ENCODE results near the gene TCN2. TPM values are rescaled to one million over a fixed set of nuclear protein-coding genes. Genes with fewer than 3 reads are reported as not detected.

Gene TCN2
- total RNA-seq, 2 experiments from 2014 or later: 0.19 TPM; not detected in 1

DNA sequence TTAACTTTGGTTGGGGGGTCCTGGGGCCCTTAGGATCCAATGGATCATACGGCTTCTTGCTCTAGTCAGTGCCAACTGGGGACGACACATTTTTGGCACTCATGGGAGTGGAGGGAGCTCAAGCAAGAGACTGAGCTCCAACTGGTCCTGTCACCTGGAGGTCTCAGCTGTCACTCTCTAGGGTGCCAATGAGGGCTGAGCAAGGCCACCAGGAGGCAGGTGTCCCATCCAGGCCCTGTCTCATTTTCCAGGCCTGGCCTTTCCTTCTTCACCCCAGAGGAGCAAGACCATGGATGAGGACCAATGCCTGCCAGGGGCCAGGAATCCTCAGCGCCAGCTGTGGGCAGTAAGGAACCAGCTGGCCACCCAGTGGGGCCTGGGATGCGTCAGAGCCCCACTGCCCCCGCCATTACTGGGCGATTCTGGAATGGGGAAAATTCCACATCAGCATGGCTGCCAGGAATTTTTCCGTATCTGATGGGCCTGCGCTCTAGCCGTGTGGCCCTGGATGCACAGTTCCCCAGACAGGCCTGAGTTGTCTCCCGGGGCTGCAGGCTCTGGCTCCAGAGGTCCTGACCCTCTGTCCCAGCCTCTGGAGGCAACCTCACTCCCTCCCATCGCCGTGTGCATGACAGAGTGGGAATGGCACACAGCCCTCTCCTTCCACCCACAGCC lies 31.8 kb upstream of the TCN2 start:
- POLR2A ChIA-PET: interaction anchor here (0.5 kb wide), 1 partner anchor 390 kb away, joined by 3 read pairs; no protein-coding TSS in a partner anchor

DNA sequence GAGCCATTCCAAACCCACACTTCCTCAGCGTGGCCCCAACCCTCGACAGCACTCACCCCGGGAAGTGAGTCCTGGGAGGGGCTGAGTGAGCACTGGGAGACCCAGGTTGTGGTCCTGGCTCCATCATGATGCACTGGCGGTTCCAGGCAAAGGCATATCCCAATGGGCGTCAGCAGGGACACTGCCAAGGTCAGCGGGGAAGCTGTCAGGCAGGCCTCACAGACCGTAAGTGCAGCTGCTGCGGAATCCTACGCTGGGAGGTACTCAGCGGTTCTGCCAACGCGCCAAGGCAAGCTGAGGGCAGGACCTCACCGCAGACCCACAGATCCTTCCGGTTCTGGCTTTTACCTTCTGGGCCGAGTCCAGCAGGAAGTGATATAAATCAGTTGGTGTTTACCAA lies 31.1 kb upstream of the TCN2 start:
- CTCF ChIA-PET: no interaction called here
- POLR2A ChIA-PET: interaction anchor here (0.5 kb wide), 1 partner anchor 390 kb away, joined by 3 read pairs; no protein-coding TSS in a partner anchor

More for the DNA sequence above, 31.8 kb upstream of the TCN2 start:
- CTCF ChIA-PET: no interaction called here

DNA sequence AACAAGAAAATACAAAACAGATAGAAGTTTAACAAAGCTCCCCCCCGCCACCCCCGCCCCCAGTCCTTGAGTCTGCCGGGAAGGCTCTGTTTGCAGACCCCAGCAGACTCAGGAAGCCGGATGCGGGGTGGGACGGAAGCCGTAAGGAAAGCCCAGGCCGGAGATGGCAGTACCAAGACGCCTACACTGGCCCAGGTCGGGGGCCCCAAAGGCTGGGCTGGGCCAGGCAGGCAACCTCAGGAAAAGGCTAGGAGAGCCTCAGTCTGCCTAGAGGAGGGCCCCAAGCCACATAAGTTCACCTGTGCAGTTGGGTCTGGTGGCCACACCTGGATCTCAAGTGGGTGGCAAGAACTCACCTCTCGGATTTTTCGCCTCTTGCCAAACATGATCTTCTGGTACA lies 28.5 kb upstream of the TCN2 start:
- POLR2A ChIA-PET: no interaction called here
- CTCF ChIA-PET: no interaction called here

DNA sequence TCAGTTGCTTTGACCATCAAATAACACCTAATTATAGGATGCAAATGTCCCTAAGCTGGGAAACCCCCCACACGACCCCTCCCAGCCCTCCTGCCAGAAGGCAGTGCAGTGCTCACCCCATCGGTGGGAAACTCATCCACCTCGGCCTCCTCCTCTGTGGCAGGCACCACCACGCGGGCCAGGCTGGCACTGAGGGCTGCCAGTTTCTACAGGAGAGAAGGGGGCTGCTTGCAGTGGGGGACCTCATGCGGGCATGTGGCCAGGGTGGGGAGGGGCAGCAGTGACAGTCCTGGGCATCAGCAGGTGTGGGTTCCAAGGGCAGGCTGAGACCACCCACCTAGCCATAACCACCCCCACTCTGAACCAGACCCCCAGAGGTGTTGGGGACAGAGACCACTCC lies 26.1 kb upstream of the TCN2 start:
- ChIA-PET POLR2A (no interaction called here), CTCF (interaction anchor here (0.5 kb wide), 1 partner anchor 21 kb away, joined by 4 read pairs; no protein-coding TSS in a partner anchor)

DNA sequence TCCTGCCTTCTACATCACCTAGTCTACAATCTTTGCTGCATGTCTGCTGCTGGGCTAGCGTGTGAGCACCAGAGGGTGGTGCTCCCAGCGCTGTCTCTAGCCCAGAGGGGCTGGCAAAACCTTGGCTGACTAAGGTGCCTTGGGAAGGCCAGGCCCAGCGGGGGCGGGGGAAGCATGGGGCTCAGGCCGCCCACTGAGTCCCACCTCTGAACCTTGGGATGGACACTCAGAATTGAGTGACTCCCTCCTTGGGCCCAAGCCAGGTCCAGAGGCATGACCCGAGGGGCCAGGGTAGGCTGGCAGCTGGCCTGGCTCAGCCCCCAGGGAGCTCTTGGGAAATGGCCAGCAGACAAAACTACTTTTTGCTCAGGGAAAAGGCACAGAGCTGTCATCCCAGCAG lies 24.9 kb upstream of the TCN2 start:
- POLR2A ChIA-PET: interaction anchor here (0.5 kb wide), 1 partner anchor 635 kb away, joined by 3 read pairs; no protein-coding TSS in a partner anchor
- CTCF ChIA-PET: no interaction called here

DNA sequence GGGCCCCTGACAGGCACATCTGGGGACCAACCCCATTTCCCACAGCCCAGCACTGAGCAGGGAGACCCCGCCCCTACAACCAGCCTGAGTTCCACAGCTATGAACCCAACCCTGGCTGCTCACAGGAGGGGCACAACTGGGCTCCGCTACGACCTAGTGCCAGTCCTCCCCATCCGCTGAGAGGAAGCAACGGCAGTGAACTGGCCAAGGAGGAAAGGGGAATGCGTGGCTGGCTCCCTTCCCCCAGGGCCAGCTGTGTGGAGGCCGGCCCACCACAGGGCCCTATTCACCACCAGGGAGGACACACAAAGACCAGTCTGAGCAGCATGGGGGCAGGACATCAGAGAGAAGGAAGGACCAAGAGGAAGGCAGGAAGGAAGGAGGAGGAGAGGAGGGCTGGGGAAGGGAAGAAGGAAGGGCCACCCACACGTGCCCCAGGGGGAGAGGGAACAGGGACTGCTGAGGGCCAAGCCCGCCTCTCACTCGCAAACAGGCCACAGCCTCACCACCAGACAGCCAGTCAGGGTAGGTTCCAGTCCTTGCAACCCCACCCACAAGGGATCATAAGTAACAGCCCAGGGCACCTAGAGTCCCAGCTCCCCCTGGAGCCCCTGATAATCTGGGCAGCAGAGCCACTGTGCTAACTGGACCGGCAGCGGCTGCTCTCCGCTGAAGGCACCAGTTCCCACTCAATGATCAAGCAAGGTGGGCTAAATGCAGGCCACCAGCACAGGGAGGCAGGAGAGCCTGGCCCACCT lies 24.0 kb upstream of the TCN2 start:
- POLR2A ChIA-PET: no interaction called here
- CTCF ChIA-PET: no interaction called here

DNA sequence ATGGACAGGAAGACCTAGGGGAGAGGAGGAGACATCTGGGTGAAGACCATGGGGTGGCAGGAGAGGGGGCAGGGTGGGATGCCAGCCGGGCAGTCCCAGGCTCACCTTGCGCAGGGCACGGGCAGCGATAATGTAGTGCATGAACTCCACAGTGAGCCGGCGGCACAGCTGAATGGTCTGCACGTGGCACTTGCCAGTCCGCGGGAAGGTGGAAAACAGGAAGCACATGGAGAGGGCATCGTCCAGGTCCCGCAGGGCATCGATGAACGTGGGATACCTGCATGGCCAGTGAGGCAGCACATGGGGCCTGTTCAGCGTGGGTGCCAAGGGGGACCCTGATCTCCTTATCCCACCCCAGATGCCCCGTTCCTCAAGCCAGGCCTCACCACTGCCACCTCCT lies 22.5 kb upstream of the TCN2 start:
- ChIA-PET POLR2A (no interaction called here), CTCF (no interaction called here)

DNA sequence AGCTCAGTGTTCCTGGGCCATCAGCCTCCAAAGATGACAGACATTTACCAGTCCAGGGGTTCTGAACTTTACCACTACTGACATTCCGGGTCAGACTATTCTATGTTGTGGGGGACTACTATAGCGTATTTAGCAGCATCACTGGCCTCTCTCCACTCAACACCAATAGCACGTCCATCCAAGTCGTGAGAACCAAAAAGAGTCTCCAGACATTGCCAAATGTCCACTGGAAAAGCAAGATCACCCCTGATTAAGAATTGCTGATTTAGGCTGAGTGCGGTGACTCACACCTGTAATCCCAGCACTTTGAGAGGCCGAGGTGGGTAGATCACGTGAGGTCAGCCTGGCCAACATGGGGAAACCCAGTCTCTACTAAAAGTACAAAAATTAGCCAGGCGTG lies 20.6 kb upstream of the TCN2 start:
- POLR2A ChIA-PET: no interaction called here
- CTCF ChIA-PET: interaction anchor here (1.1 kb wide), 1 partner anchor 141 kb away, joined by 3 read pairs; no protein-coding TSS in a partner anchor

DNA sequence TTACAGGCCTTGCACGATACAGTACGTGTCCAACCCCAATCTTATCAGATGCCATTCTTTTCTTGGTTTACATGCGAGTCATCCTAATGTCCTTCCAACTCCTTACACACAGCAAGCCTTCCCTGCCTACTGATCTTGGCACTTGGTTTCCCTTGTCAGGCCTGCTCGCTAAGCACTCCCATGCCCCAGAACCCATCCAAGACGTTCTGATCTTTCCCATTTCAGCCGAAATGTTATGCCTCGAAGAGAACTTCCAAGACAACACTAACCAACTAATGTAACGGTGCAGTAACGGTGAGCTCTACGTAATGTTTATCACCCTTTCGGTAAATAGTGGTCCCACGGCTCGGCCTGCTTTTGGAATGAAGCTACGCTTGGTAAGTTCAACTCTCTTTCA lies 15.8 kb upstream of the TCN2 start:
- CTCF ChIA-PET: interaction anchor here (0.7 to 1.8 kb wide), 4 partner anchors 10 to 234 kb away, joined by 3 to 7 read pairs (median 3); partner anchors contain the start of genes CCDC157 and SF3A1
- POLR2A ChIA-PET: interaction anchor here (1.2 kb wide), 1 partner anchor 164 kb away, joined by 3 read pairs; no protein-coding TSS in a partner anchor

DNA sequence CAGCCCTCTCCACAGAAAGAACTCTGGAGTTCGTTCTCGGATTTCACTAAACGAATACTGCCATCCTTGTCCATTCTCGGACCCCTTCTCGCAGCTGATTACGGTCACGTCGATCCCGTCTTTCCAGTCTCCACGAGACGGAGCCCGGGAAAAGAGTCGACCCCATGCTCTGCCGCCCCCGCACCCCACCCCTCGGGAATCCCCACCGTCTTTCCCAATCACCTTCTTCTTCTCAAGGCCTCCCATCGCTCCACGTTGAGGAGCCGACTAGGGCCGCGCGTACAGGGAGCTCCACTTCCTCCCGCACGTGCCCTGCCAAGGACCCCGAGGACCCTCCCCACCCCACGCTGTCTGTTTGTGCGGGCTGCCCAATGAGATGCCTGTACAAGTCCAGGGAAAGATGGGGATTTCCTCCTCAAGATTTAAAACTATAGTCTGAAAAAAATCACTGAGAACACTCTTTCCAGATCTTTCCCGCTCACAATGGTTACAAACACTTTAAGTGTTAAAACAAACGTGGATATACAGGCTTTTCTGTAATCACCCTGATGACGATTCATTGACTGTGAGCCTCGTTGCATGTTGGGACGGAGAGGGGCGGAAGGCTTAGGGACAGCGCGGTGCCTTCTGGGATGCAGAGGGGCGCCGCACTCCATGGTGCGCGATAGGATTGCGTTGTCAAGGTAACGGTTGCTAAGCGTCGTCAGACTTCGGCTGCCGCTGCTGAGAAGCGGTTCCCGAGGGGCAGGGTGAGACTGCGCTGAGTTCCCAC lies 15.2 kb upstream of the TCN2 start, which contains the start of gene PES1:
Gene PES1, minus strand, starts transcription at position 323 of the 772 bp plus-strand sequence. Its CDS starts 77 bp downstream, at position 246.
- ChIA-PET POLR2A (interaction anchor here (1.2 kb wide), 1 partner anchor 163 kb away, joined by 3 read pairs; no protein-coding TSS in a partner anchor), CTCF (interaction anchor here (0.9 to 1.8 kb wide), 3 partner anchors 16 to 235 kb away, joined by 3 to 7 read pairs (median 3); partner anchors contain the start of genes CCDC157 and SF3A1)

DNA sequence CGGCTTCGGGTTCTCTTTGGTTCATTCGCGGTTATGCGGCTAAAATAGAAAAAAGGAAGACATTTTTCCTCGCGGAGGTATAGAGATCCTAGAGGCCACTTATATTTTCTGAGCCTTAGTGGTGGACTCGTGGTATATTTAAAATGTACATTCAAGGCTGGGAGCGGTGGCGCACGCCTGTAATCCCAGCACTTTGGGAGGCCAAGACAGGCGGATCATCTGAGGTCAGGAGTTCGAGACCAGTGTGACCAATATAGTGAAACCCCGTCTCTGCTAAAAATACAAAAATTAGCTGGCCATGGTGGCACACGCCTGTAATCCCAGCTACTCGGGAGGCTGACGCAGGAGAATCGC lies 14.6 kb upstream of the TCN2 start:
- CTCF ChIA-PET: interaction anchor here (1.1 kb wide), 1 partner anchor 163 kb away, joined by 3 read pairs; no protein-coding TSS in a partner anchor
- POLR2A ChIA-PET: interaction anchor here (1.2 kb wide), 1 partner anchor 163 kb away, joined by 3 read pairs; no protein-coding TSS in a partner anchor

DNA sequence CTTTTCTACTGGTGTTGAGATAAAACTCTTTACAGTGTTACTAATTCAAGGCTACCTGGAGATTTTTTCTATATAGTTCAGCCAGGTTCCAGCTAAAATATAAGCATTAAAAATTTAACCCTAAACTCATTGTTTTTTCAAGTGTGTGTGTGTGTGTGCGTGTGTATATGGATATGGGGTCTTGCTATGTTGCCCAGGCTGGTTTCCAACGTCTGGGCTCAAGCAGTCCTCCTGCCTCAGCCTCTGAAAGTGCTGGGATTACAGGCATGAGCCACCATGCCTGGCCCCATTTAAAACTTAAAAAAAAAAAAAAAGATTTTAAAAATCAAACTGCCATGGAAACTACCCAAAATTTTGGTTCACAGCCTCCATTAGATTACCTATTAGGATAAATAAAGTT lies 10.8 kb upstream of the TCN2 start:
- ChIA-PET POLR2A (interaction anchor here (0.6 kb wide), 1 partner anchor 11 kb away, joined by 3 read pairs; the partner anchor contains the start of gene TCN2), CTCF (no interaction called here)

DNA sequence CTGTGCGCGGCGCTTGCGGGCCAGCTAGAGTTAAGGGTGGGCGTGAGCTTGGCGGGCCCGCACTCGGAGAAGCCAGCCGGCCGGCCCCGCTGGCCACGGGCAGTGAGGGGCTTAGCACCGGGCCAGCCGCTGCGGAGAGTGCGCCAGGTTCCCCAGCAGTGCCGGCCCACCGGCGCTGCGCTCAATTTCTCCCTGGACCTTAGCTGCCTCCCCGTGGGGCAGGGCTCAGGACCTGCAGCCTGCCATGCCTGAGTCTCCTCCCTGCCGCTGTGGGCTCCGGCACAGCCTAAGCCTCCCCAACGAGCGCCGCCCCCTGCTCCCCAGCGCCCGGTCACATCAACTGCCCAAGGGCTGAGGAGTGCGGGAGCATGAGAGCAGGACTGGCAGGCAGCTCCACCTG lies 10.1 kb upstream of the TCN2 start:
- ChIA-PET POLR2A (no interaction called here), CTCF (no interaction called here)

DNA sequence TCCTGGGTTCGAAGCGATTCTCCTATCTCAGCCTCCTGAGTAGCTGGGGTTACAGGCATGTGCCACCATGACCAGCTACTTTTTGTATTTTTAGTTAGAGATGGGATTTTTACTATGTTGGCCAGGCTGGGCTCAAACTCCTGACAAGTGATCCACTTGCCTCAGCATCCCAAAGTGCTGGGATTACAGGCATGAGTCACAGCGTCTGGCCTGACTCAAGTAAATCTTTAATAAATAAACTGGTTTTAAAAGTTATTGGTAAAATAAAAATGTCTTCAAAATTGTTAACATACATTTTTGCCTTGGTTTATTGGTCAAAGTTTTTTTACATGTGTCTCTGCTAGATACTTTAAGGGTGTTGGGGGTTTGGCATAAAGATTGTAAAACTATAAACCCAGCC lies 8.0 kb upstream of the TCN2 start:
- ChIA-PET POLR2A (no interaction called here), CTCF (interaction anchor here (0.6 kb wide), 1 partner anchor 1009 kb away, joined by 3 read pairs; no protein-coding TSS in a partner anchor)

DNA sequence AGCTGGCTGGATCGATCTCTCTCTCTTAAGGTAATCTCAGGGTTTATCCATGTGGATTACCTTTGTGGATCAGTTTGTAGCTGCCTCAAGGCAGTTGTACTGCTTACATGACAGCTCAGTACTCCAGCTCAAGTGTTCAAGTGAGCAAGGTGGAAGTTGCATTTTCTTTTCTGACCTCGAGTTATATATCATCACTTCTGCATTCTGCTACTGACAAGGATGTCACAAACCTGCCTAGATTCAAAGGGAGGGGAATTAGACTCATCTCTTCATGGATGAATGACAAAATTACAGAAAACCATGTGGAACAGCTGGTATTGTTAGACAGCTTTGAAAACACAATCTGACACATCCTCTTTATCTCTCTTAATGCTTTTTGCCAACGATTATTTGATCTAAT lies 6.1 kb upstream of the TCN2 start:
- ChIA-PET CTCF (interaction anchor here (0.6 to 1.2 kb wide), 2 partner anchors 10 to 149 kb away, joined by 3 to 5 read pairs; no protein-coding TSS in a partner anchor), POLR2A (no interaction called here)

DNA sequence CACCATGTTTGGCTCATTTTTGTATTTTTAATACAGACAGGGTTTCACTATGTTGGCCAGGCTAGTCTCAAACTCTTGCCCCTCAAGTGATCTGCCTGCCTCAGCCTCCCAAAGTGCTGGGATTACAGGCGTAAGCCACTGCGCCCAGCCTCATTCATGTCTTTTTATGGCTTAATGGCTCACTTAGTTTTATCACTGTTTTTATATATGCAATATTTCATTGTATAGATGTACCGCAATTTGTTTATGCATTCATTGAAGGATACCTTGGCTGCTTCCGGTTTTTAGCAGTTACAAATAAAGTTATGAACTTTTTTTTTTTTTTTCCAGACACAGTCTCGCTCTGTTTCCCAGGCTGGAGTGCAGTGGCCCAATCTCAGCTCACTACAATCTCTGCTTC lies 5.5 kb upstream of the TCN2 start:
- ChIA-PET POLR2A (no interaction called here), CTCF (interaction anchor here (0.6 to 1.2 kb wide), 4 partner anchors 10 to 149 kb away, joined by 3 to 5 read pairs (median 4); no protein-coding TSS in a partner anchor)

DNA sequence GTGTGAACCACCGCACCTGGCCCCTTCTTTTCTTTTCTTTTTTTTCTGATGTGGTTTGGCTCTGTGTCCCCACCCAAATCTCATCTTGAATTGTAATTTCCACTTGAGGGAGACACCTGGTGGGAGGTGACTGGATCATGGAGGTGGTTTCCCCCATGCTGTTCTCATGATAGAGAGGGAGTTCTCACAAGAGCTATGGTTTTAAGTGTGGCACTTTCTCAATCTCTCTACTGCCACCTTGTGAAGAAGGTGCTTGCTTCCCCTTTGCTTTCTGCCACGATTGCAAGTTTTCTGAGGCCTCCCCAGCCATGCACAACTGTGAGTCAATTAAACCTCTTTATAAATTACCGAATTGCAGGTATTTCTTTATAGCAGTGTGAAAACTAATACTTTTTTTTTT lies 4.9 kb upstream of the TCN2 start:
- CTCF ChIA-PET: interaction anchor here (0.6 kb wide), 2 partner anchors 21 to 48 kb away, joined by 3 to 4 read pairs; no protein-coding TSS in a partner anchor

DNA sequence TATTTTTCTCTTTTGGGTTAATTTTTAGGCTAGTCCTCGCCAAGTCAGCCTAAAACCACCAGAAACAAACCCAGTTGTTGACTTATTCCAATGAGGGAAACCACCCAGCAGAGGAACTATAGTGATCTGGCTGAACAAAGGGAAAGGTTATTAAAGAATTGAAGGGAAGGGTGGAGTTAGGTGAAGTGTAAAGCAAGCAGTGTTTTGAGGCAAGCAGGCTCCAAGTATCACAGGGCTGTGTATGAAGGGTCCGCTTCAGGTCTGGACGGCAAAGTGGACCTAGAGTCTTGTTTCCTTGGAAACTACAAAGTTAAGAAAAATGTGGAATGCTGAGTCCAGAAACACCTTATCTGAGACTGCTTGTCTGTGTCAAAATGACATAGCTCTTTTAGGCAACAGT lies 3.2 kb upstream of the TCN2 start:
- CTCF ChIA-PET: interaction anchor here (1.6 kb wide), 1 partner anchor 30 kb away, joined by 5 read pairs; no protein-coding TSS in a partner anchor
- POLR2A ChIA-PET: no interaction called here

More for the DNA sequence above, 4.9 kb upstream of the TCN2 start:
- POLR2A ChIA-PET: no interaction called here

DNA sequence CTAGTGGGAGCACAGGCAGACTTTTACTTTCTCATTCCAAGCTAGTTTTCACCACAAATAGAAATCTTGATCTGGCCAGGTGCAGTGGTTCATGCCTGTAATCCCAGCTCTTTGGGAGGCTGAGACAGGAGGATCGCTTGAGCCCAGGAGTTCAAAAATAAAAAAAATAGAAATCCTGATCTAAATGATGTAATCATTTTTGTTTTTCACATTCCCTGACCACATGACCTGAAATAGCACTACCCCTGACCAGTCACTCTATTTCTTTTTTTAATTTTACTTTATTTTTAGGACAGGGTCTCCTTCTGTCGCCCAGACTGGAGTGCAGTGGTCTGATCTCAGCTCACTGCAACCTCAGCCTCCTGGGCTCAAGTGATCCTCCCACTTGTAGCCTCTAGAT lies 2.3 kb upstream of the TCN2 start:
- ChIA-PET CTCF (interaction anchor here (1.6 kb wide), 1 partner anchor 30 kb away, joined by 5 read pairs; no protein-coding TSS in a partner anchor), POLR2A (no interaction called here)

All from activated CD8-positive, alpha-beta memory T cell treated with anti-CD3 and anti-CD28 coated beads for 36 hours (primary cell).